B cell (primary cell): ENCODE measurements around the gene PAX2. TPM values are rescaled to one million over a fixed set of nuclear protein-coding genes. Genes with fewer than 3 reads are reported as not detected.

ENCODE experiments used
- ATAC-seq: fragments of 200-7000 bp; cut with Tn5 transposase; one replicate; pipeline ENCODE4 v1.10.0; 2021; ENCODE audit warnings: low read depth, mild to moderate bottlenecking, moderate number of reproducible peaks, moderate library complexity
- CTCF ChIA-PET: fragments of 350-600 bp; sonication (Branson Sonifier 250); formaldehyde crosslinking; loops from one replicate; lab custom pipeline; 2021; ENCODE audit warnings: antibody characterized with exemption, inconsistent platforms; lab: Charles Lee
- POLR2A ChIA-PET: fragments of 350-600 bp; sonication (Branson Sonifier 250); formaldehyde crosslinking; loops from one replicate; lab custom pipeline; 2021; ENCODE audit warnings: antibody characterized with exemption; lab: Charles Lee
- DNase-seq: peaks from one replicate; pipeline ENCODE4 v3.0.0; 2013
- H2AFZ ChIP-seq: 2 replicates; pipeline ENCODE4 v1.6.1; 2012; ENCODE audit warnings: mild to moderate bottlenecking, low read depth, low read length; ENCODE audit not compliant: insufficient read depth, poor library complexity, severe bottlenecking
- H3K27ac ChIP-seq, 2 donors: 1 replicate in 1 of 2; 2 replicates in 1 of 2; pipeline ENCODE4 v1.5.1; 2012 to 2013; ENCODE audit warnings: low read length in 2 of 2, mild to moderate bottlenecking in 2 of 2, moderate library complexity in 1 of 2
- H3K27me3 ChIP-seq, 4 experiments: fragments of 200-600 bp in 1 of 4; sonication (generic) in 1 of 4; replicated peaks in 1 of 4; 1 replicate in 2 of 4; 2 replicates in 2 of 4; pipeline versions ENCODE4 v1.6.1 to v1.7.0; 2013 to 2016; ENCODE audit warnings: low read length in 3 of 4, mild to moderate bottlenecking in 2 of 4, mixed read lengths in 1 of 4, moderate library complexity in 1 of 4; ENCODE audit not compliant: insufficient read depth in 4 of 4, control insufficient read depth in 3 of 4; ENCODE audit errors: control extremely low read depth in 1 of 4
- H3K36me3 ChIP-seq, 2 experiments: replicated peaks in 1 of 2; 1 replicate in 1 of 2; 2 replicates in 1 of 2; pipeline versions ENCODE4 v1.6.1 to v1.7.1; 2013; ENCODE audit warnings: low read length in 1 of 2; ENCODE audit not compliant: insufficient read depth in 2 of 2, control insufficient read depth in 1 of 2; ENCODE audit errors: control extremely low read depth in 1 of 2, extremely low read depth in 1 of 2
- H3K4me1 ChIP-seq, 2 donors: fragments of 200-600 bp in 1 of 2; sonication (generic) in 1 of 2; 1 replicate in 1 of 2; 2 replicates in 1 of 2; pipeline versions ENCODE4 v1.5.1 to v1.6.1; 2013 to 2017; ENCODE audit warnings: low read length in 2 of 2; ENCODE audit not compliant: control insufficient read depth in 2 of 2, insufficient read depth in 2 of 2
- H3K4me2 ChIP-seq: replicated peaks from 2 replicates; pipeline ENCODE3; 2012; ENCODE audit warnings: mild to moderate bottlenecking, low read depth, low read length; ENCODE audit not compliant: poor library complexity, severe bottlenecking
- H3K4me3 ChIP-seq, 5 experiments: fragments of 200-600 bp in 1 of 5; sonication (generic) in 1 of 5; 1 replicate in 3 of 5; 2 replicates in 2 of 5; pipeline versions ENCODE4 v1.5.1 to v1.7.0; 2011 to 2016; ENCODE audit warnings: low read length in 4 of 5, mild to moderate bottlenecking in 4 of 5, low read depth in 2 of 5, control low read depth in 1 of 5, moderate library complexity in 1 of 5; ENCODE audit not compliant: insufficient read depth in 1 of 5; ENCODE audit errors: control extremely low read depth in 1 of 5, extremely low read depth in 1 of 5
- H3K79me2 ChIP-seq: fragments of 200-600 bp; sonication (generic); one replicate; pipeline ENCODE4 v1.6.0; 2016; ENCODE audit warnings: low read length; ENCODE audit not compliant: control insufficient read depth, insufficient read depth
- H3K9ac ChIP-seq: fragments of 200-600 bp; sonication (generic); 2 replicates; pipeline ENCODE4 v1.6.1; 2017; ENCODE audit warnings: mild to moderate bottlenecking, low read length, moderate library complexity
- H3K9me3 ChIP-seq, 3 donors: one replicate each; pipeline versions ENCODE4 v1.6.1 to v1.7.1; 2013; ENCODE audit warnings: low read length in 2 of 3; ENCODE audit not compliant: control insufficient read depth in 2 of 3, insufficient read depth in 1 of 3; ENCODE audit errors: control extremely low read depth in 1 of 3
- H4K20me1 ChIP-seq: 2 replicates; pipeline ENCODE4 v1.6.0; 2012; ENCODE audit warnings: mild to moderate bottlenecking, low read length; ENCODE audit not compliant: insufficient read depth, control insufficient read depth, poor library complexity, severe bottlenecking
- H3K27ac Mint-ChIP-seq: one replicate; pipeline ENCODE4 v1.8.0; 2021; ENCODE audit warnings: mixed read lengths
- H3K27me3 Mint-ChIP-seq: one replicate; pipeline ENCODE4 v1.8.0; 2021; ENCODE audit warnings: mixed read lengths
- H3K4me1 Mint-ChIP-seq: one replicate; pipeline ENCODE4 v1.8.0; 2021; ENCODE audit warnings: mixed read lengths
- H3K4me3 Mint-ChIP-seq: one replicate; pipeline ENCODE4 v1.8.0; 2021; ENCODE audit warnings: mixed read lengths
- H3K9me3 Mint-ChIP-seq: one replicate; pipeline ENCODE4 v1.8.0; 2022; ENCODE audit warnings: mixed read lengths; ENCODE audit not compliant: insufficient read depth
- EZH2 ChIP-seq: IDR thresholded peaks from 2 replicates; pipeline ENCODE4 v1.6.1; 2012; ENCODE audit warnings: borderline replicate concordance, low read depth, mild to moderate bottlenecking, moderate library complexity, low read length; ENCODE audit not compliant: insufficient read depth, poor library complexity, severe bottlenecking
- WGBS: methylation state at CpG from one replicate; pipeline ENCODE4 v1.1.5; 2013; ENCODE audit warnings: missing lambda C conversion rate; ENCODE audit not compliant: insufficient coverage; 5-methylcytosine and 5-hydroxymethylcytosine counted together
- intact Hi-C: fragments of 100-400 bp; cut with micrococcal nuclease; formaldehyde crosslinking; loops from one replicate; pipeline ENCODE4 v1.10.0; 2022
- polyA plus RNA-seq: library from polyadenylated mRNA; depleted of rRNA; stranded (reverse); fragments of >200 nt; gene quantifications from 2 replicates; pipeline ENCODE4 v1.2.3, GENCODE V29; 2012
- total RNA-seq, 2 donors: library from RNA; stranded (reverse); fragments of 120-200 nt in 1 of 2; gene quantifications; 1 replicate in 1 of 2; 2 replicates in 1 of 2; pipeline versions ENCODE4 v1.2.3 to v1.2.4, GENCODE V29; 2013 to 2022
- TF ChIP-seq, protein P1 (sequence below): fragments of 200-600 bp; IDR thresholded peaks from one replicate; pipeline ENCODE4 v1.8.0; 2022; ENCODE audit warnings: antibody characterized with exemption, mild to moderate bottlenecking

Gene PAX2
- total and polyA plus RNA-seq, 2 donors (not counting 1 experiment from before 2014, with no cell fraction given): 0.12 TPM; not detected in 1

DNA sequence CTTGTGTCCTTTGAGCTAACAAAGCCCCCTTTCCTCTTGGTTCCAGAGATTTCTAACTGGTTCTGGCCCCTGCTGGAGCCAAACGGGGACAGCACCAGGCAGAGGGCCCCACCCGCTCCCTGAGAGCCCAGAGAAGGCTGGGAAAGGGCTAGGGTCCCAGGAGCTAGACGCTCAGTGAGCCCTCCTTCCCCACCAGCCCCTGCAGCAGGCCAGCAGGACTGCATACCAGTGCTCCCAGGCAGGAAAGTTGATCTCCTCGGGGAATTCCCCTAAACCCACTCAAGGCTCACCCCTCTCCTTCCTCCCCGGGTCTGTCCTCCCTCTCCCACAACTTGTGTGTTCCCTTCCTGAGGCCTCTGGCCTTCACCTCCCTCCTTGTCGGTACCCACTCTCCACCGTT lies 47.7 kb downstream of the PAX2 start:
- no peaks in the 10 kb centered on the region for H4K20me1 ChIP-seq
- no peak overlapping the region for H3K4me3 Mint-ChIP-seq
- 64% methylated on average over 6 of the region's 7 CpGs for WGBS
- H3K27me3 Mint-ChIP-seq: peaks cover 41% of the 10 kb centered on the region
- no peak overlapping the region for H3K4me2 ChIP-seq
- H3K4me1 ChIP-seq: no peaks in the 10 kb centered on the region
- peaks cover 0 to 19% (median 0%) of the 10 kb centered on the region in 4 experiments for H3K27me3 ChIP-seq
- no peaks in the 10 kb centered on the region for H3K4me1 Mint-ChIP-seq
- no peak overlapping the region for H3K4me3 ChIP-seq
- H3K27ac Mint-ChIP-seq: no peak overlapping the region
- H3K9me3 Mint-ChIP-seq: no peaks in the 10 kb centered on the region
- ChIA-PET POLR2A (no interaction called here), CTCF (no interaction called here)
- no peak for ATAC-seq
- no peak for TF ChIP-seq EZH2
- TF ChIP-seq, protein P1, sequence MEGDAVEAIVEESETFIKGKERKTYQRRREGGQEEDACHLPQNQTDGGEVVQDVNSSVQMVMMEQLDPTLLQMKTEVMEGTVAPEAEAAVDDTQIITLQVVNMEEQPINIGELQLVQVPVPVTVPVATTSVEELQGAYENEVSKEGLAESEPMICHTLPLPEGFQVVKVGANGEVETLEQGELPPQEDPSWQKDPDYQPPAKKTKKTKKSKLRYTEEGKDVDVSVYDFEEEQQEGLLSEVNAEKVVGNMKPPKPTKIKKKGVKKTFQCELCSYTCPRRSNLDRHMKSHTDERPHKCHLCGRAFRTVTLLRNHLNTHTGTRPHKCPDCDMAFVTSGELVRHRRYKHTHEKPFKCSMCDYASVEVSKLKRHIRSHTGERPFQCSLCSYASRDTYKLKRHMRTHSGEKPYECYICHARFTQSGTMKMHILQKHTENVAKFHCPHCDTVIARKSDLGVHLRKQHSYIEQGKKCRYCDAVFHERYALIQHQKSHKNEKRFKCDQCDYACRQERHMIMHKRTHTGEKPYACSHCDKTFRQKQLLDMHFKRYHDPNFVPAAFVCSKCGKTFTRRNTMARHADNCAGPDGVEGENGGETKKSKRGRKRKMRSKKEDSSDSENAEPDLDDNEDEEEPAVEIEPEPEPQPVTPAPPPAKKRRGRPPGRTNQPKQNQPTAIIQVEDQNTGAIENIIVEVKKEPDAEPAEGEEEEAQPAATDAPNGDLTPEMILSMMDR: no peak
- no peak overlapping the region for H2AFZ ChIP-seq
- H3K79me2 ChIP-seq: no peaks in the 10 kb centered on the region
- no peaks in the 10 kb centered on the region for H3K9me3 ChIP-seq
- DNase-seq: no peak
- no peak overlapping the region for H3K27ac ChIP-seq
- intact Hi-C loops: no loop called here
- no peaks in the 10 kb centered on the region for H3K36me3 ChIP-seq
- H3K9ac ChIP-seq: no peak overlapping the region

DNA sequence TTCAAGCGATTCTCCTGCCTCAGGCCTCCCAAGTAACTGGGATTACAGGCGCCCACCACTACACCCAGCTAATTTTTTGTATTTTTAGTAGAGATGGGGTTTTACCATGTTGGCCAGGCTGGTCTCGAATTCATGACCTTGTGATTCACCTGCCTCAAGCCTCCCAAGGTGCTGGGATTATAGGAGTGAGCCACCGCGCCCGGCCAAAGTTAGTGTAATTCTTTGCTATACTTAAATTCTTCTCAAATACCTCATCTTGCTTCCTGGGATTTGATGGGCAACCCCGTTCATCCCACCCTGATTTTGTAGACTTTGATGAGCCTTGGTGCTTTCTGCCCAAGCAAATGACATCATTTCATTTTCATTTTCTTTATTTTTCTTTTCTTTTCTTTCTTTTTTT lies 54.5 kb downstream of the PAX2 start:
- Histone ChIP-seq H4K20me1 (no peaks in the 10 kb centered on the region), H2AFZ (no peak overlapping the region), H3K79me2 (no peaks in the 10 kb centered on the region), H3K27ac (no peak overlapping the region), H3K27me3 (peaks cover 0 to 42% (median 3%) of the 10 kb centered on the region in 4 experiments), H3K36me3 (no peaks in the 10 kb centered on the region), H3K4me3 (no peak overlapping the region), H3K4me2 (no peak overlapping the region), H3K9ac (no peak overlapping the region), H3K9me3 (no peaks in the 10 kb centered on the region), H3K4me1 (no peaks in the 10 kb centered on the region)
- ChIA-PET POLR2A (interaction anchor here (0.7 kb wide), 1 partner anchor 558 kb away, joined by 9 read pairs; no protein-coding TSS in a partner anchor), CTCF (interaction anchor here (1.4 kb wide), 1 partner anchor 11 kb away, joined by 3 read pairs; no protein-coding TSS in a partner anchor)
- H3K4me1 Mint-ChIP-seq: no peaks in the 10 kb centered on the region
- DNase-seq (no peak), ATAC-seq (no peak)
- no CpG with 5 or more reads among the region's 7 CpGs for WGBS
- no peak overlapping the region for H3K4me3 Mint-ChIP-seq
- intact Hi-C loops: no loop called here
- no peak overlapping the region for H3K27ac Mint-ChIP-seq
- TF ChIP-seq, protein P1: no peak
- no peak for TF ChIP-seq EZH2
- peaks cover 66% of the 10 kb centered on the region for H3K27me3 Mint-ChIP-seq
- no peaks in the 10 kb centered on the region for H3K9me3 Mint-ChIP-seq
